GM19351 (cell line): Measurements from ENCODE around the gene NTRK1.

Experiments used
- ATAC-seq: cut with Tn5 transposase; IDR thresholded peaks from one replicate; pipeline ENCODE4 v1.9.1; 2021; ENCODE audit warnings: mild to moderate bottlenecking, moderate library complexity; ENCODE audit not compliant: unreplicated experiment

The NTRK1 gene

GRCh38 chr1:156856282-156856785, 4.3 kb upstream of the NTRK1 start:
- ATAC-seq = no peak

- ATAC-seq = no peak
Observed at GRCh38 chr1:156857532-156857931, 3.1 kb upstream of the NTRK1 start.

GRCh38 chr1:156858555-156858956, 2.1 kb upstream of the NTRK1 start:
- ATAC-seq = no peak

DNA sequence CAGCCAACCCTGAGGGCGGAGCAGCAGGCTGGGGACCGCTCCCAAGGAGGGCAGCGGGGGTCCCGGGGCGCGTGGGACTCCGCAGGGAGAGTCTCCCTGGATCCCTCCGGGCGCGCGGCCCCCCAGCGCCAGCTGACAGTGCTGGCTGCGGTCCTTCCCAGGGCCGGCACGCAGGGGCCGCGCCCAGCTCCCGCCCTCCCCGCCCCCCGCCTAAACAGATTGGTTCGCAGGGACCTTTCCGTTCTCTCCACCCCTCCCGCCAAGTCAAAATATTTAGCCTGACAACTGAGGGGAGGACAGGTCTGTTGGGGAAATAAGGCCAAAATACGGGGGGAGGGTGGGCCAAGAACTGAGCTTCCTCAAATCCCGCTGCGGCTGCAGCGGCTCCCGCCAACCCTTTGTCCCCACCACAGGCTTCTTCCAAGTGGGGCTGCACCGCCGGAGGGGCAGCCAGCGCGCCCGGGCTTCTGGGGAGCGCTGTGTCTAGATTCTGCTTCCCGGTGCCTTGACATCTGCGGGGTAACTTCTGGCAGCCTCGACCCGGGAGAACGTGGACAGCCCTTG, 1.6 kb upstream of the NTRK1 start, which contains the start of gene INSRR:
INSRR (minus strand) TSS at position 159 of the 564 bp plus-strand sequence. CDS start 496 bp downstream, outside the sequence.
- ATAC-seq = no peak

DNA sequence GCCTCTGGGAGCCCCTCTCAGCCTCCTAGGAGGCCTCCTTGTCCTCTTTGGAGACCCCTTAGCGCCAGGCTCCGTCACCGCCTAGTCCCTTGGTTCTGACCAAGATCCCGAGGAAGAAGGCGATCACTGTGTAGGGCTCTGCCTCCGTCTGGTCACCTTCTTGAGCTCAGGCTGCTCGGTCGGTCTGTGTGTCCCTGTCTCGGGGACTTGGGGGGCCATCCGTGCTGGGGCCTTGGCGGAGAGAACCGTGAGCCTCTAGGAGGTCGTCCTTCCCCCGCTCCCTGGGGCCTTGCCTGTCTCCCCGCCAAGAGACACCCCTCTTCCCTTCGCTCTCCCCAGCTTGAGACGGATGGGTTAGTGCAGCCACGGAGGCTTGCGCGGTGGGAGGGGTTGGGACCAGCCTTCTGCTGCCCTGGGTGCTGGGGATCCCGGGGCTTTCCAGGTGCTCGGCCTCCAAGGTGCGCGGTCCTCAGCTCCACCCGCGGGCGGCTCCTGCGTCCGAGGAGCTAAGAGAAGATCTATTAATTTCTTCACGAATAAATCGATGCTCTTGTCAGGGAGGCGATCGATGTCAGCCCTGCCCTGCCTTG, 1.0 kb upstream of the NTRK1 start:
- ATAC-seq = no peak

DNA sequence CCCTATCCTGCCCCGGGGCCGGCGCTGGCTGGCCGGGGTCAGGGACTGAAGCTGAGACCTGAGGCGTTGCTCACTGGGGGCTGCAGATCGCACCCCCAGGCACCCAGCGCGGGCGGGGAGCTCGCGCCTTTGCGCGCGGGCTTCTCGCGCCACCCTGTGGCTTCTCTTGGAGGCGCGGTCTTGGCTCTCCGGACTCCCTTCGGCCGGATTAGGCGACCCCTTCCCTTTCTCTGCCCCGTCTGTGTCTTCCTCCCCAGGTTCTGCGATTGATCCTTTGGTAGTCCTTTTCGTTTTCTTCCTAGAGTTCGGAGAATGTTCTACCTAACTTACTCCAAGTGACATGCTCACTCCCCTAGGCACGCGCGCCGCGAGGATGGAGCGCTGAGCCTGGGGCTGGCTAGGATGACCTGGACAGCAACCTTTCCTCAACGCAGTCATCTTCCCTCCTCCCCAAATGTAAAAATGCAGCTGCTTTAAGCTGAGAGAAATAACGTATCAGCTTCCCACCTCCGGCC, 495 bp upstream of the NTRK1 start:
- ATAC-seq = peak; percentile 66

GRCh38 chr1:156862584-156862983, 1.9 kb downstream of the NTRK1 start:
- no peak for ATAC-seq

DNA sequence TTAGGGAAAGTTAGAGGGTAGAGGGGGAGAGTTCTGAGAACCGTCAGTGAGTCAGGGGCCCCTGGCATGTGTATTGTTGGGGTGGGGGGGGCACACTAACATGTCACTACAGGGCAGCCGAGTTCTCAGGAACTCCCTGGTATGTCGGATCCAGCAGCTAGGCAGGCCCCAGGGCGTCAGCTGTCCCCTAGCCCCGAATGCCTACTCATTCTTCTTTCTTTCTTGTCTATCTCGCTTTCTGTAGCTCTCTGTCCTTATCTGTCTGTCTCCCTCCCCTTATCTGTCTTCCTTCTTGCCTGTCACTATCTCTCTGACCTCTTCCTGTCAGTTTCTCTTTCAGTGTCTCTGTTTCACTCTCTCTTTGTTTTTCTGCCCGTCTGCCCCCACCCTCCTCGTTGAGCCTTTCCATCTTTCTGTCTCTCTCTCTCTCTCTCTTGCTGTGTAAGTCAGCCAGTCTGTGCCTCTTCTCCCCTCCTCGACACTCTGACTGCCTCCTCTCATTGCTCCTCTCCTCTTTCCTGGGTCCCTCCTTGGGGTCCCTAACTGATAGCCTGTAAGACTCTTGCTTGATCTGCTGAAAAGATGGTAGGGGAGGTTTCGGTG, 2.4 kb downstream of the NTRK1 start:
- no peak for ATAC-seq

GRCh38 chr1:156863631-156864030, 3.0 kb downstream of the NTRK1 start:
- no peak for ATAC-seq

DNA sequence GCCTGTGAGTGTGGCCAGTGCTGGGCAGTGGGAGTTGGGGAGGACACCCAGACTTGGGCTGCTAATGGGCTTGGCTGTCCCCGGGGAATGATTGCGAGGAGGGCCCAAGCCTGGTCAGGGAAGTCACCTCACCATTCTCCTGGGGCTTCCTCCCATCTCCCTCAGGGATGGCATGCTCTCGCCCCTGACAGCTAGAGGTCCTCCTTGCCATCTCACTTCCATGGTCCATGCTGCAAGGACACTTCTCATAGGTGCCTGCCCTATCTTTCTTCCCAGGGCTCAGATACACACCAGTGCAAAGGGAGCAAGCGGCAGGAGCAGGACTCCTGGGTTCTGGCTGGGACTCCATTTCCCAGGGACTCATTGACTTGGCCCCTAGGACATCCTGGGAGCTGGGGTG, 4.1 kb downstream of the NTRK1 start:
- ATAC-seq = no peak

- no peak for ATAC-seq
Observed at GRCh38 chr1:156865258-156865657, 4.6 kb downstream of the NTRK1 start.

- ATAC-seq = no peak
Observed at GRCh38 chr1:156865865-156866248, 5.2 kb downstream of the NTRK1 start.

- ATAC-seq = no peak
Observed at GRCh38 chr1:156866249-156866909, 5.7 kb downstream of the NTRK1 start.

- no peak for ATAC-seq
Observed at GRCh38 chr1:156868341-156868740, 7.7 kb downstream of the NTRK1 start.

GRCh38 chr1:156869455-156869854, 8.8 kb downstream of the NTRK1 start:
- no peak for ATAC-seq

DNA sequence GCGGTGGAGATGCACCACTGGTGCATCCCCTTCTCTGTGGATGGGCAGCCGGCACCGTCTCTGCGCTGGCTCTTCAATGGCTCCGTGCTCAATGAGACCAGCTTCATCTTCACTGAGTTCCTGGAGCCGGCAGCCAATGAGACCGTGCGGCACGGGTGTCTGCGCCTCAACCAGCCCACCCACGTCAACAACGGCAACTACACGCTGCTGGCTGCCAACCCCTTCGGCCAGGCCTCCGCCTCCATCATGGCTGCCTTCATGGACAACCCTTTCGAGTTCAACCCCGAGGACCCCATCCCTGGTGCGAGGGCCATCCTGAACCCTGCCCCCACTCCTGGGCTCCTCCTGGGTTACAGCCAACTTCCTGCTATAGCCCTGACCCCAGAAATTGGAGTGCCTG, 13.0 kb downstream of the NTRK1 start:
- no peak for ATAC-seq

DNA sequence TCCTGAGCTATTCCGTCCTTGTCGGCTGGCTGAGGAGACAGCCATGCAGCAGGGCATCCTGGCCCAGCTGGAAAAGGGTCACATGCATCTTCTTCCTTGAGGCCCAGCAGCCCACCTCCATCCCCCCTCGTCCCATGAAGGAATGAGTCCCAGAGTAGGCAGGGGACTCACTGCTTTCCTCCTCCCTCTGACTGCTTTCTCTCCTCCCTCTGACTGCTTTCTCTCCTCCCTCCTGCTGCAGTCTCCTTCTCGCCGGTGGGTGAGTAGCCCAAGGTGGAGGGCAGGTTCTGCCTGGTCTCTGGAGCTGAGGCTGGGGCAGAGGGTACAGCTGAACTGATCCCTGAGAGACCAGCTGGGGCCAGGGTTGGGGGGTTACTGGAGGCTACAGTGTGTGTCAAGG, 13.5 kb downstream of the NTRK1 start:
- no peak for ATAC-seq

DNA sequence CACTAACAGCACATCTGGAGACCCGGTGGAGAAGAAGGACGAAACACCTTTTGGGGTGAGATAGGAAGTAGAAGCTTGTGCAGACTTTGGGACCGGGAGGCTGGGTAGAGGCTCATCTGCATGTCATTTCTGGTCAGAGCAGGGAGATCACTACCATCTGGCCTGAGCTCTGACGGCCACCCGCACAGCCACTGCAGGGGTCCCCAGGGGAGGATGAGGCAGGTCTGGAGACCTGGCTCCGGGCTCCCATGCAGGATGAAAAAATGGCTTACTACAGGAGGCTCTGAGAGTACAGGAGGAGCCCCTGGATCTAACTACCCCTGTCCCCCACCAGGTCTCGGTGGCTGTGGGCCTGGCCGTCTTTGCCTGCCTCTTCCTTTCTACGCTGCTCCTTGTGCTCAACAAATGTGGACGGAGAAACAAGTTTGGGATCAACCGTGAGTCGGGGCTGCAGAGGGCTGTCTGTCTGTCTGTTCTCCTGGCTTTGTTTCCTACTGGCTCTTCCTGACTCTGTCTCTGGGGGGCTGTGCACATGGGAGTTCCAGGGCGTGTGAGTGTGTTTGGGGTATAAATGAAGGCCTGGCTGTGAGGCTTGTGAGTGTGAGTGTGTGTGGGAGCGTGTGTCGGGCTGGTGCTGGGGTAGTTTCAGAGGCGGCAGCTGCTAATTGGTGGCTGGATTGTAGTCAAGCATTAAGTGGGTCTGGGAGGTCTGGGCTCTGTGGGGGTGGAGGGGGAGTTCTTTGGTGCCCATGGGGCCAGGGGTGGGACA, 14.1 kb downstream of the NTRK1 start:
- ATAC-seq = no peak

GRCh38 chr1:156875341-156875615, 14.6 kb downstream of the NTRK1 start:
- ATAC-seq = no peak

GRCh38 chr1:156876281-156876680, 15.6 kb downstream of the NTRK1 start:
- no peak for ATAC-seq
